H9 (cell line): Measurements from ENCODE around the gene S100P. TPM values are rescaled to one million over a fixed set of nuclear protein-coding genes. Genes with fewer than 3 reads are reported as not detected.

Source experiments
- DNase-seq: peaks from one replicate; pipeline ENCODE4 v3.0.0-alpha.2; 2017
- H2AFZ ChIP-seq: one replicate; pipeline ENCODE4 v1.6.1; 2013; ENCODE audit warnings: mild to moderate bottlenecking, low read length, control low read depth, moderate library complexity
- H2AK5ac ChIP-seq: 2 replicates; pipeline ENCODE4 v1.6.1; 2013; ENCODE audit warnings: low read length, control low read depth, mixed read lengths; ENCODE audit not compliant: insufficient read length
- H2BK120ac ChIP-seq: one replicate; pipeline ENCODE4 v1.6.1; 2013; ENCODE audit warnings: low read depth, mild to moderate bottlenecking, low read length, control low read depth, inconsistent platforms; ENCODE audit not compliant: poor library complexity, severe bottlenecking
- H2BK12ac ChIP-seq: 2 replicates; pipeline ENCODE4 v1.6.1; 2013; ENCODE audit warnings: low read length, control low read depth, mixed read lengths, low read depth; ENCODE audit not compliant: insufficient read length
- H2BK15ac ChIP-seq: 2 replicates; pipeline ENCODE4 v1.6.1; 2013; ENCODE audit warnings: low read depth, low read length, control low read depth
- H2BK20ac ChIP-seq: one replicate; pipeline ENCODE4 v1.6.1; 2013; ENCODE audit warnings: low read depth, mild to moderate bottlenecking, low read length, control low read depth, inconsistent platforms; ENCODE audit not compliant: poor library complexity, severe bottlenecking
- H2BK5ac ChIP-seq: 2 replicates; pipeline ENCODE4 v1.6.1; 2013; ENCODE audit warnings: low read length, control low read depth, mixed read lengths; ENCODE audit not compliant: insufficient read length
- H3K14ac ChIP-seq: 2 replicates; pipeline ENCODE4 v1.6.1; 2013; ENCODE audit warnings: low read length, control low read depth; ENCODE audit not compliant: insufficient read depth
- H3K18ac ChIP-seq: 2 replicates; pipeline ENCODE4 v1.6.1; 2013; ENCODE audit warnings: low read depth, mild to moderate bottlenecking, mixed read lengths, low read length, control low read depth; ENCODE audit not compliant: insufficient read length
- H3K23ac ChIP-seq: 2 replicates; pipeline ENCODE4 v1.6.1; 2013; ENCODE audit warnings: low read length, control low read depth, mixed read lengths, low read depth; ENCODE audit not compliant: insufficient read length
- H3K23me2 ChIP-seq: 2 replicates; pipeline ENCODE4 v1.6.1; 2013; ENCODE audit warnings: low read depth, mild to moderate bottlenecking, mixed read lengths, low read length, control low read depth; ENCODE audit not compliant: insufficient read length, poor library complexity, severe bottlenecking
- H3K27ac ChIP-seq: 2 replicates; pipeline ENCODE4 v1.5.1; 2013; ENCODE audit warnings: low read length, control low read depth, mixed read lengths, low read depth; ENCODE audit not compliant: insufficient read length
- H3K27me3 ChIP-seq: 2 replicates; pipeline ENCODE4 v1.6.1; 2013; ENCODE audit warnings: low read length, control low read depth, inconsistent platforms; ENCODE audit not compliant: insufficient read depth
- H3K4ac ChIP-seq: 2 replicates; pipeline ENCODE4 v1.6.1; 2013; ENCODE audit warnings: low read depth, mild to moderate bottlenecking, control low read depth, inconsistent platforms, low read length, moderate library complexity
- H3K4me1 ChIP-seq: 2 replicates; pipeline ENCODE4 v1.6.1; 2013; ENCODE audit warnings: low read length, control low read depth, inconsistent platforms; ENCODE audit not compliant: insufficient read depth
- H3K4me2 ChIP-seq: 2 replicates; pipeline ENCODE4 v1.6.1; 2013; ENCODE audit warnings: low read length, control low read depth, mixed read lengths; ENCODE audit not compliant: insufficient read length, insufficient read depth
- H3K56ac ChIP-seq: 2 replicates; pipeline ENCODE4 v1.6.1; 2013; ENCODE audit warnings: low read depth, mild to moderate bottlenecking, mixed read lengths, low read length, control low read depth; ENCODE audit not compliant: insufficient read length
- H3K79me1 ChIP-seq: 2 replicates; pipeline ENCODE4 v1.6.1; 2013; ENCODE audit warnings: low read depth, mild to moderate bottlenecking, moderate library complexity, low read length, control low read depth, inconsistent platforms; ENCODE audit not compliant: insufficient read depth, poor library complexity, severe bottlenecking
- H3K79me2 ChIP-seq: 2 replicates; pipeline ENCODE4 v1.6.1; 2013; ENCODE audit warnings: low read length, control low read depth, inconsistent platforms; ENCODE audit not compliant: insufficient read depth
- H3K9ac ChIP-seq: 2 replicates; pipeline ENCODE4 v1.6.1; 2013; ENCODE audit warnings: low read length, control low read depth, mixed read lengths; ENCODE audit not compliant: insufficient read length; ENCODE audit errors: extremely low read depth
- H3K9me3 ChIP-seq: one replicate; pipeline ENCODE4 v1.6.1; 2013; ENCODE audit warnings: low read depth, low read length, inconsistent platforms; ENCODE audit not compliant: control insufficient read depth
- H3T11ph ChIP-seq: one replicate; pipeline ENCODE4 v1.6.1; 2013; ENCODE audit warnings: mild to moderate bottlenecking, low read length, control low read depth, inconsistent platforms
- H4K20me1 ChIP-seq: one replicate; pipeline ENCODE4 v1.6.1; 2013; ENCODE audit not compliant: control insufficient read depth, insufficient read length, insufficient read depth
- H4K5ac ChIP-seq: 2 replicates; pipeline ENCODE4 v1.6.1; 2013; ENCODE audit warnings: low read depth, mild to moderate bottlenecking, mixed read lengths, low read length, control low read depth; ENCODE audit not compliant: insufficient read length
- H4K8ac ChIP-seq: replicated peaks from 2 replicates; pipeline ENCODE4 v1.6.1; 2013; ENCODE audit warnings: low read length, control low read depth, mixed read lengths, low read depth; ENCODE audit not compliant: insufficient read length
- H4K91ac ChIP-seq: 2 replicates; pipeline ENCODE4 v1.6.1; 2013; ENCODE audit warnings: low read depth, mild to moderate bottlenecking, moderate library complexity, mixed read lengths, low read length, control low read depth; ENCODE audit not compliant: insufficient read length
- H3K27ac Mint-ChIP-seq, 3 experiments: 2 replicates in 2 of 3; 3 replicates in 1 of 3; pipeline ENCODE4 v1.8.0; 2020 to 2021; ENCODE audit warnings: mixed read lengths in 3 of 3, mild to moderate bottlenecking in 1 of 3, moderate library complexity in 1 of 3
- H3K27me3 Mint-ChIP-seq: 2 replicates; pipeline ENCODE4 v1.8.0; 2021; ENCODE audit warnings: low read depth, mild to moderate bottlenecking, moderate library complexity, mixed read lengths
- H3K36me3 Mint-ChIP-seq, 3 experiments: 2 replicates in 2 of 3; 3 replicates in 1 of 3; pipeline ENCODE4 v1.8.0; 2020 to 2021; ENCODE audit warnings: low read depth in 3 of 3, mixed read lengths in 3 of 3; ENCODE audit not compliant: insufficient read depth in 1 of 3
- H3K4me1 Mint-ChIP-seq, 2 experiments: 2 replicates each; pipeline ENCODE4 v1.8.0; 2020; ENCODE audit warnings: mixed read lengths in 2 of 2
- H3K4me3 Mint-ChIP-seq, 2 experiments: 2 replicates in 1 of 2; 3 replicates in 1 of 2; pipeline ENCODE4 v1.8.0; 2020 to 2021; ENCODE audit warnings: mild to moderate bottlenecking in 2 of 2, mixed read lengths in 2 of 2, moderate library complexity in 1 of 2
- H3K9me3 Mint-ChIP-seq, 2 experiments: 2 replicates in 1 of 2; 3 replicates in 1 of 2; pipeline ENCODE4 v1.8.0; 2020; ENCODE audit warnings: mild to moderate bottlenecking in 2 of 2, mixed read lengths in 2 of 2, moderate library complexity in 1 of 2
- WGBS: extraction: QIAGEN DNeasy Blood & Tissue Kit; methylation state at CpG from one replicate; pipeline ENCODE4 v1.1.7; 2013; ENCODE audit warnings: missing lambda C conversion rate, low lambda C conversion rate, mixed read lengths; ENCODE audit not compliant: insufficient read length; ENCODE audit errors: extremely low coverage; 5-methylcytosine and 5-hydroxymethylcytosine counted together
- total RNA-seq: library from RNA; stranded (reverse); gene quantifications from 2 replicates; pipeline ENCODE4 v1.2.1, GENCODE V29; 2021
- TF ChIP-seq, protein P1 (sequence below): fragments of 200-600 bp; sonication (generic); conservative IDR thresholded peaks from 3 replicates; pipeline ENCODE4 v1.8.0; 2021; ENCODE audit warnings: antibody characterized with exemption, mild to moderate bottlenecking

Gene S100P
- total RNA-seq, 1 experiment from 2014 or later: not detected

DNA sequence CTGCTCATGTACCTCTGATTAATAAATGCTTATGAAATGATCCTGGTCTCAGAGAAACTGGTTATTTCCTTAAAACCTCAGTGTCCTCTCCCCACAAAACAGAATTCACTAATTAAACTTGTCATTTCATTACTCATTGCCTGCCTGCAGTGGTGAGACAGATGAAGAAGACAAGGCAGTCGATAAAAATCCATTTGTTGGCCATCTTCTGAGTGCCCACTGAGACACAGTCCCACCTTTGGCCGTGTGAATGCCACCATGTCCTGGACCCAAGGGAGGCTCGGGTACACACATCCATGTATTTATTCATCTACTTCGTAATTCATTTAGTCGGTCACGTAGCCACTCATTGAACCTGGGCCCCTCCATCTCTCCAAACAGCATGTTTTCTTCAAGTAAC is 3.5 kb downstream of the S100P start:
- Histone ChIP-seq H3K23me2 (no peaks in the 10 kb centered on the region), H2BK20ac (no peak overlapping the region), H3K9me3 (no peaks in the 10 kb centered on the region), H3K56ac (no peak overlapping the region), H3K27ac (no peak overlapping the region), H4K5ac (no peak overlapping the region), H3K23ac (no peak overlapping the region), H2BK12ac (no peak overlapping the region), H3K9ac (no peak overlapping the region), H3K27me3 (no peaks in the 10 kb centered on the region), H3K4me2 (no peak overlapping the region), H3K14ac (no peak overlapping the region), H4K8ac (no peak overlapping the region), H2AFZ (no peak overlapping the region), H3K4me1 (no peaks in the 10 kb centered on the region), H2BK5ac (no peak overlapping the region), H3T11ph (no peak overlapping the region), H3K4ac (no peak overlapping the region), H2AK5ac (no peak overlapping the region), H2BK15ac (no peak overlapping the region), H4K91ac (no peak overlapping the region), H3K79me1 (no peaks in the 10 kb centered on the region), H2BK120ac (no peak overlapping the region), H3K79me2 (no peaks in the 10 kb centered on the region), H3K18ac (no peak overlapping the region), H4K20me1 (no peaks in the 10 kb centered on the region)
- WGBS: no CpG with 5 or more reads among the region's 6 CpGs
- H3K9me3 Mint-ChIP-seq: no peaks in the 10 kb centered on the region
- H3K4me1 Mint-ChIP-seq: peaks cover 0 to 12% of the 10 kb centered on the region in 2 experiments; a peak in 2 of 4 replicates
- H3K36me3 Mint-ChIP-seq: peaks cover 0 to 10% (median 8%) of the 10 kb centered on the region in 3 experiments; a peak in 5 of 7 replicates
- no peak overlapping the region; a peak in 1 of 7 replicates for H3K27ac Mint-ChIP-seq
- no peak for DNase-seq
- TF ChIP-seq, protein P1, sequence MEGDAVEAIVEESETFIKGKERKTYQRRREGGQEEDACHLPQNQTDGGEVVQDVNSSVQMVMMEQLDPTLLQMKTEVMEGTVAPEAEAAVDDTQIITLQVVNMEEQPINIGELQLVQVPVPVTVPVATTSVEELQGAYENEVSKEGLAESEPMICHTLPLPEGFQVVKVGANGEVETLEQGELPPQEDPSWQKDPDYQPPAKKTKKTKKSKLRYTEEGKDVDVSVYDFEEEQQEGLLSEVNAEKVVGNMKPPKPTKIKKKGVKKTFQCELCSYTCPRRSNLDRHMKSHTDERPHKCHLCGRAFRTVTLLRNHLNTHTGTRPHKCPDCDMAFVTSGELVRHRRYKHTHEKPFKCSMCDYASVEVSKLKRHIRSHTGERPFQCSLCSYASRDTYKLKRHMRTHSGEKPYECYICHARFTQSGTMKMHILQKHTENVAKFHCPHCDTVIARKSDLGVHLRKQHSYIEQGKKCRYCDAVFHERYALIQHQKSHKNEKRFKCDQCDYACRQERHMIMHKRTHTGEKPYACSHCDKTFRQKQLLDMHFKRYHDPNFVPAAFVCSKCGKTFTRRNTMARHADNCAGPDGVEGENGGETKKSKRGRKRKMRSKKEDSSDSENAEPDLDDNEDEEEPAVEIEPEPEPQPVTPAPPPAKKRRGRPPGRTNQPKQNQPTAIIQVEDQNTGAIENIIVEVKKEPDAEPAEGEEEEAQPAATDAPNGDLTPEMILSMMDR: no peak
- H3K27me3 Mint-ChIP-seq: no peaks in the 10 kb centered on the region
- H3K4me3 Mint-ChIP-seq: no peak overlapping the region
